Gastrocnemius medialis (tissue), 4 donors: ENCODE results near the gene CHST8.

Source experiments
- POLR2A ChIP-seq, 2 donors: fragments of 450-650 bp; IDR thresholded peaks; one replicate each; pipeline ENCODE4 v1.6.1; 2017; ENCODE audit warnings: antibody characterized with exemption in 2 of 2, mild to moderate bottlenecking in 2 of 2, moderate library complexity in 2 of 2
- TF ChIP-seq, protein P1 (sequence below), 5 experiments: fragments of 450-650 bp in 3 of 5; fragments of 200-600 bp in 2 of 5; sonication (generic) in 2 of 5; IDR thresholded peaks in 4 of 5; conservative IDR thresholded peaks in 1 of 5; 1 replicate in 4 of 5; 2 replicates in 1 of 5; pipeline ENCODE4 v1.5.1; 2016 to 2019; ENCODE audit warnings: antibody characterized with exemption in 5 of 5, mild to moderate bottlenecking in 3 of 5, moderate library complexity in 3 of 5

DNA sequence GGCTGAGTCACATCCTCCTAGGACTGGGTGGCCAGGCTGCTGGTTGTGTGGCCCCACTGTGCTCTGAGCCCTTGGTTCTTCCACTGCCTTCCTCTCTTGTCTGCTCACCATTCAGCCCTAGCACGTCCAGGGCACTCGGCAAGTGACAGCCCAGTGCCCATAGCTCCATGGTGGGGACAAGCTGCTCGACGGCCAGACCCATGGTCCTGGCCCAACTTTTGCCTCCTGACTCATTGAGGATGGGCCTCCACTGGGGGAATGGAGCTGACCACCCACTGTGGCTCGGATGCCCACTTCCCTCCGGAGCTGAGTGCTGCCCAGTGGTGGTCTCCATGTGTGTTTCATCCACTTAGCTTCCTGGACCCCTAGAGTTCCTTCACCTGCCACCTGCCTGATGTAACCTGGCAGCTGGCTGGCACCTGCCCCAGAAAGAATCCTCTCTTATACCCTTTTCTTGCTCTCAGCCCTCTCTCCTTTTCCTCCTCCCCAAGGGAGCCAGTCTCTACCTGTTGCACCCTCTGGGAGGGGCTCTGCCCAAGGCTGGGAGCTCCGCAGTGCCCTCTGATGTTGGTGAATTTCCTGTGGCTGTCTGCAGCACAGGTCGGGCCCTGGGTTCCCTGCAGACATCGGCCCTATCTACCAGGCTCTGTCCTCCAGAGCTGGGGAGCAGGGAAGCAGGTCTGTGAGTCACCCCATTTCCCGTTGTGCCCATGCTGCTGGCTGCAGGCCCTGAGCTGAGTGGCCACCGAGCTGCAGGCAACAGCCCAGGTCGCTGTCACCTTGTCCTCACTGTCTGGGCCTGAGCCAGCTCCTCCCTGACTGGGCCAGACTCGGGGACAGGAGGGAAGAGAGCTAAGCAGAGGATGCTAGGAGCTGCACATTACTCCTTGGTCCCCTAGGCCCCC lies 7.4 kb downstream of the CHST8 start:
- TF ChIP-seq, protein P1, sequence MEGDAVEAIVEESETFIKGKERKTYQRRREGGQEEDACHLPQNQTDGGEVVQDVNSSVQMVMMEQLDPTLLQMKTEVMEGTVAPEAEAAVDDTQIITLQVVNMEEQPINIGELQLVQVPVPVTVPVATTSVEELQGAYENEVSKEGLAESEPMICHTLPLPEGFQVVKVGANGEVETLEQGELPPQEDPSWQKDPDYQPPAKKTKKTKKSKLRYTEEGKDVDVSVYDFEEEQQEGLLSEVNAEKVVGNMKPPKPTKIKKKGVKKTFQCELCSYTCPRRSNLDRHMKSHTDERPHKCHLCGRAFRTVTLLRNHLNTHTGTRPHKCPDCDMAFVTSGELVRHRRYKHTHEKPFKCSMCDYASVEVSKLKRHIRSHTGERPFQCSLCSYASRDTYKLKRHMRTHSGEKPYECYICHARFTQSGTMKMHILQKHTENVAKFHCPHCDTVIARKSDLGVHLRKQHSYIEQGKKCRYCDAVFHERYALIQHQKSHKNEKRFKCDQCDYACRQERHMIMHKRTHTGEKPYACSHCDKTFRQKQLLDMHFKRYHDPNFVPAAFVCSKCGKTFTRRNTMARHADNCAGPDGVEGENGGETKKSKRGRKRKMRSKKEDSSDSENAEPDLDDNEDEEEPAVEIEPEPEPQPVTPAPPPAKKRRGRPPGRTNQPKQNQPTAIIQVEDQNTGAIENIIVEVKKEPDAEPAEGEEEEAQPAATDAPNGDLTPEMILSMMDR (IDR thresholded peaks at IDR 0.05 in 4 of 5, conservative IDR thresholded peaks at IDR 0.05 in 1 of 5): no peak
- TF ChIP-seq POLR2A (IDR thresholded peaks at IDR 0.05): no peak
